A204.1 (cell line): ENCODE data around the gene ACTL10.

ENCODE experiments used
- FAIRE-seq: peaks from 2 replicates; lab custom pipeline; 2012; peaks lifted over from hg19 to GRCh38; lab: Jason Lieb, UNC

The ACTL10 gene

GRCh38 chr20:33677991-33678702, 11.4 kb downstream of the ACTL10 start:
- no peak for FAIRE-seq

- FAIRE-seq: no peak
Measured at GRCh38 chr20:33679758-33680485, 13.2 kb downstream of the ACTL10 start.

- no peak for FAIRE-seq
Measured at GRCh38 chr20:33680686-33681085, 13.9 kb downstream of the ACTL10 start.

- no peak for FAIRE-seq
Measured at GRCh38 chr20:33681288-33681687, 14.5 kb downstream of the ACTL10 start.

GRCh38 chr20:33681728-33682353, 15.1 kb downstream of the ACTL10 start:
- FAIRE-seq: no peak

GRCh38 chr20:33684533-33685327, 18.0 kb downstream of the ACTL10 start:
- FAIRE-seq: no peak

- no peak for FAIRE-seq
Measured at GRCh38 chr20:33685328-33686099, 18.8 kb downstream of the ACTL10 start.

GRCh38 chr20:33686100-33686983, 19.6 kb downstream of the ACTL10 start, which contains the start of gene E2F1:
E2F1 (minus strand) TSS chr20:33686385; CDS start chr20:33686264, 121 bp downstream.
- FAIRE-seq: no peak

- no peak for FAIRE-seq
Measured at GRCh38 chr20:33686984-33687366, 20.2 kb downstream of the ACTL10 start.

- FAIRE-seq: no peak
Measured at GRCh38 chr20:33687370-33687915, 20.7 kb downstream of the ACTL10 start.

- FAIRE-seq: no peak
Measured at GRCh38 chr20:33687993-33688937, 21.5 kb downstream of the ACTL10 start.

GRCh38 chr20:33688938-33689424, 22.2 kb downstream of the ACTL10 start:
- FAIRE-seq: no peak

- no peak for FAIRE-seq
Measured at GRCh38 chr20:33689493-33689892, 22.8 kb downstream of the ACTL10 start.

GRCh38 chr20:33689973-33690372, 23.2 kb downstream of the ACTL10 start:
- FAIRE-seq: no peak

- no peak for FAIRE-seq
Measured at GRCh38 chr20:33693289-33693688, 26.5 kb downstream of the ACTL10 start.

- FAIRE-seq: no peak
Measured at GRCh38 chr20:33693741-33694638, 27.2 kb downstream of the ACTL10 start.

- FAIRE-seq: no peak
Measured at GRCh38 chr20:33694639-33695012, 27.9 kb downstream of the ACTL10 start.

GRCh38 chr20:33696448-33696847, 29.7 kb downstream of the ACTL10 start:
- no peak for FAIRE-seq
